Renal cortex interstitium (tissue), 11 donors: Measurements from ENCODE around the gene CDK5RAP1. TPM values are rescaled to one million over a fixed set of nuclear protein-coding genes. Genes with fewer than 3 reads are reported as not detected.
"Not testable (repeated sequence)": the region's sequence is repeated elsewhere in the genome, so short reads cannot be mapped to it uniquely, and the experiment has no call there.

Source experiments
- DNase-seq, 11 donors: peaks; one replicate each; pipeline ENCODE4 v3.0.0-alpha.2; 2013; ENCODE audit warnings: low read depth in 9 of 11, low spot score in 4 of 11; ENCODE audit errors: extremely low read depth in 1 of 11
- polyA plus RNA-seq, 3 donors: library from polyadenylated mRNA; unstranded; fragments of 120-200 nt; gene quantifications; one replicate each; pipeline ENCODE4 v1.2.1, GENCODE V29; 2013; ENCODE audit not compliant: insufficient read length in 3 of 3

The CDK5RAP1 gene
- polyA plus RNA-seq, 3 donors, result 34.6 to 45.1 (median 35.4) TPM

DNA sequence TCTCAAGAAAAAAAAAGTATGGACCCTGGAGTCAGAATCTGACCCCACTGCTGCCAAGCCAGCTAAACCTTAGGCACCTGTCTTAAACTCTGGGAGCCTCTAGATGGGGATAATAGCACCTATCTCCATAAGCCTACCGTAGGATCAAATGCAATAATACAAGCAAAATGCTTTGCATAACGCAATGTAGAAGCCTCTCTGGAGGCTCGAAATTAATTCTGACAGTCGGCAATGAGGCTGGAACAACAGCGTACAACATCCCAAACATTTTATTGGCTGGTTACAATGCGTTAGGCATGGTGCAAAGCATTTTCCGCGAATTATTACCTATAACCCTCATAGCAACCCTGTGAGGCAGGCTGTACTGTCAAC, 521 bp downstream of the CDK5RAP1 start:
- DNase-seq, result peak in 2 of 11 donors; percentile 1 to 4

DNA sequence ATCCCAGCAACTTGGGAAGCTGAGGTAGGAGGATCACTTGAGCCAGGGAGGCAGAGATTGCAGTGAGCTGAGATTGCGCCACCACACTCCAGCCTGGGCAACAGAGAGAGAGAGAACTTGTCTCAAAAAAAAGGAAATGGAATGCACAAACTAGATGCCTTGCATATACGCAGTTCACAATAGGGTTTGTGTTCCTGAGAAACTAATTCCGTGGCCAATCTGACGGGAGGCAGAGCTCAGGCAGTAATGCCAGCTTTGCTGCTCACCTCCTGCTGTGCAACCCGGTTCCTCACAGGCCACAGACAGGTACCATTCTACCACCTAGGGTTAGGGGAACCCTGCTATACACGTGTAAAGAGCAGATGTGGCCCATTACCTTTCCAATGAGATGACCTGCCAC, 1.4 kb downstream of the CDK5RAP1 start:
- no peak for DNase-seq

- no peak for DNase-seq
Observed at GRCh38 chr20:33394718-33395117, 6.6 kb downstream of the CDK5RAP1 start.

GRCh38 chr20:33393609-33394008, 7.7 kb downstream of the CDK5RAP1 start:
- no peak for DNase-seq

GRCh38 chr20:33391722-33392415, 9.4 kb downstream of the CDK5RAP1 start:
- DNase-seq, result peak in 3 of 11 donors; percentile 2 to 11 (median 6)

GRCh38 chr20:33389326-33389725, 12.0 kb downstream of the CDK5RAP1 start:
- DNase-seq, result not testable (repeated sequence)

DNA sequence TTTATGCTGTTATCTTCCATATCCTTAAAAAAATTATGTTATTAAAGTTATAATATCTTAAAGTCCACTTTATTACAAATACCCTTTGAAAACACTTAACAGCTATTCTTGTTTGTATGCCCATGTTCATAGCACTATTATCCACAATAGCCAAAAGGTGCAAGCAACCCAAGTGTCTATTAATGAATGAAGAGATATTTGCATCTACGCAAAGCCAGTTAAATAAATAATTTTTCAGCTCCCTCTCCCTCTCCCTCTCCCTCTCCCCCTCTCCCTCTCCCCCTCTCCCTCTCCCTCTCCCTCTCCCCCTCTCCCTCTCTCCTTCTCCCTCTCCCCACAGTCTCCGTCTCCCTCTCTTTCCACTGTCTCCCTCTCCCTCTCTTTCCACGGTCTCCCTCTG, 13.1 kb downstream of the CDK5RAP1 start:
- DNase-seq, result no peak

GRCh38 chr20:33387177-33387576, 14.1 kb downstream of the CDK5RAP1 start:
- no peak for DNase-seq

GRCh38 chr20:33386673-33387072, 14.6 kb downstream of the CDK5RAP1 start:
- DNase-seq, result no peak

GRCh38 chr20:33377366-33377765, 24.0 kb downstream of the CDK5RAP1 start:
- DNase-seq, result no peak

GRCh38 chr20:33373735-33374605, 27.3 kb downstream of the CDK5RAP1 start:
- no peak for DNase-seq

DNA sequence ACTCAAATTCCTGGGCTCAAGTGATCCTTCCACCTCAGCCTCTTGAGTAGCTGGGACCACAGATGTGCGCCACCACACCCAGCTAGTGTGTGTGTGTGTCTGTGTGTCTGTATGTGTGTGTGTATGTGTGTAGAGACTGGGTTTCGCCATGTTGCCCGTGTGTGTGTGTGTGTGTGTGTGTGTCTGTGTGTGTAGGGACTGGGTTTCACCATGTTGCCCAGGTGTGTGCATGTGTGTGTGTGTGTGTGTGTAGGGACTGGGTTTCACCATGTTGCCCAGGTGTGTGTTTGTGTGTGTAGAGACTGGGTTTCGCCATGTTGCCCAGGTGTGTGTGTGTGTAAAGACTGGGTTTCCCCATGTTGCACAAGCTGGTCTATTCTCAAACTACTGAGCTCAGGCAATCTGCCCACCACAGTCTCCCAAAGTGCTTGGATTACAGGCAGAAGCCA, 28.3 kb downstream of the CDK5RAP1 start:
- no peak for DNase-seq

- no peak for DNase-seq
Observed at GRCh38 chr20:33370291-33370690, 31.0 kb downstream of the CDK5RAP1 start.

DNA sequence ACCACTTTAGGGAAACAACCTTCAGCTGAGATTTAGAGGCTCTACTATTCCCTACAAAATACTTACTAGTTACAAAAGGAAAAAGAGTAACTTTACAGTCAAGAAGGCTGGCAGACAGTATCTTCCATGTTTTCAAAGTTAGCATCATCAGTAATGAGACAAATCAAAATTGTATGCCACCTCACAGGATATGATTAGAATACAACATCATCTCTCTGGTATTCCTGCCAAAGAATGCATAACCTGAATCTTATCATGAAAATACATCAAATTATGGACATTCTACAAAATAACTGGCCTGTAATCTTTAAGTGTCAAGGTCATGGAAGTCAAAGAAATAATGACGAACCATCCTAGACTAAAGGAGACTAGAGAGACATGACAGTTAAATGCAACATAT, 38.4 kb downstream of the CDK5RAP1 start:
- no peak for DNase-seq

DNA sequence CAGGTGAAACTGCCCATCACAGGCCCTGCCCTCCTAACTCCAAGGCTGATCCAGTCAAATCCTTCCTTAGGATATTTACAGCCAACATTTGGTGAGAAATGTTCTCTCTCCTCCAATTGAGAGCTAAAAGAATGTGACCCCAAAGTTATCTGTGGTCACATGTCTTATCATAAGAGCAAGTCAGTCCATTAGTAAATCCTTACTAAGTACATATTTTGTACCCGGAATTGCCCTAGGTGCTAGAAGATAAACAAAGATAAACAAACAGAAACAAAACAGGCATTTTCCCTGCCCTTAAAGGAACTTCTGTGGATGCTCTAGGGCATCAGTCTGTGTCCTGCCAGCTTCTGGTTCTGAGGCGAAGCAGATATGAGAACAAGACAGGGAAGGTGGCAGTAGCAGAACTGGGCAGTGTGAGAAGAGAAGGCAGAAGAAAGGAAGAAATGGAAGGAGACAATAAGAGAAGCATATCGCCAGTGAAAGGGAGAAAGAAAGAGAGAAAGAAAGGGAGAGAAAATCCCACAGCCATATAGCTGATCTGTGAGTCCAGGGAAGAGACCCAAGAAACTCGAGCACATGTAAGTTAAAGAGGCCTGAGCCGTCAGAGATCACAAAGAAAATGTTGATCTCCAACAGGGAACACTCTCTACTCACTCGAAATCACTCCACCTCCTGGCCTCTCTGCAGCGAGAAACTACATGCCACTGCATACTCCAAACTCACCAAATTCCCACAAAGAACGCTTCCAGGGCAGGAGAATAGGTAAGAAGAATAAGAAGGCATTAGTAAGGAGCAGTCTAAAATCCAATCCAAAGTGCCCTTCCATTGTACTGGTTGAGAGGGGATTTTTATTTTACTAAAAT, 41.7 kb downstream of the CDK5RAP1 start:
- no peak for DNase-seq

DNA sequence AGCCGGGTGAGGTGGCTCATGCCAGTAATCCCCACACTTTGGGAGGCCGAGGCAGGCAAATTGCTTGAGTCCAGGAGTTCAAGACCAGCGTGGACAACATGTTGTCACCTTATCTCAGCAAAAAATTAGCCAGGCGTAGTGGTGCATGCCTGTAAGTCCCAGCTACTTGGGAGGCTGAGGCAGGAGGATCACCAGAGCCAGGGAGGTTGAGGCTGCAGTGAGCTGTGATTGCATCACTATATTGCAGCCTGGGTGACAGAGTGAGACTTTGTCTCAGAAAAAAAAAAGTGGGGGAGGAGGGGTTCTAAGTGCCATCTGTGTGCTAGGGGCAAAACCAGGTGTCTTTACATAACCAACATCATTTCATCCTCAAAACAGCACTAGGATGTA, 48.3 kb downstream of the CDK5RAP1 start:
- DNase-seq, result no peak

DNA sequence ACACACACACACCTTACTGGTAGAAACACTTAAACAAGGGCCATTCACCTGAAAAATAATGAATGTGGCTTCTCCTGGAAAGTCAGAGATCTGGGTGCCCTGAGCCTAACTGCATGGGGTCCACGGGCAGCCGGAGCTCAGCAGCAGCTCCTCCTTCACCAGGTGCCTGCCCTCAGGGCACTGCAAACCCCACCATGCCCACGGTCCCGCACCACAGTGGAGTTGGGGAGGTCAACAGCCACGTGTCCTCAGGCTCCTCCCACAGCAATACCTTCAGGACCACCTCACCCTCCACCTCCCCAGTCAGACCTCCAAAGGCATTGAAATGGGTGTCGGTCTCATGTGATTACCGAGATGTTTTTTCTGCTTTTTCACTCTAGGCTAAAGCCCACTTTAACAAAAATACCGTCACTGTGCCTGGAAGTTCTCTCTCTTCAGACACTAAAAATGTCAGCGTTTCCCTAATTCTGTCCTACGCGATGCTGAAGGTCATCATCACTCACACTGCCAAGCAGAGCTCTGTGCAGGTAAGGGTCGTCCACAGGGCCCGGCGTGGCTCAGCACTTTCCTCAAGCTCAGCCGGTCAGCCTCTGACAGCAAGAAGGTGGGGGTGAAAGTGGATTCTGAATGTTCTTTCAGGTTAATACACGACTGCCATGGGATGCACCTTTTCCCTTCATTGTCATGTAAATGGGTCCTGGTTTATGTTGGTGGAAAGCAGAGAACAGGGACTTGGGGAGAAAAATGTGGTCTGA, 48.9 kb downstream of the CDK5RAP1 start:
- no peak for DNase-seq

- no peak for DNase-seq
Observed at GRCh38 chr20:33351696-33352095, 49.6 kb downstream of the CDK5RAP1 start.

- no peak for DNase-seq
Observed at GRCh38 chr20:33349493-33349892, 51.8 kb downstream of the CDK5RAP1 start.
